Neural crest cell (in vitro differentiated cells): ENCODE results near the gene PCED1B. TPM values are rescaled to one million over a fixed set of nuclear protein-coding genes. Genes with fewer than 3 reads are reported as not detected.

Experiments used
- DNase-seq: peaks from one replicate; pipeline ENCODE4 v3.0.0; 2021; ENCODE audit warnings: low read depth, mixed read lengths, low spot score
- H3K27ac Mint-ChIP-seq: one replicate; pipeline ENCODE4 v1.8.0; 2021; ENCODE audit warnings: mild to moderate bottlenecking, mixed read lengths; ENCODE audit not compliant: unreplicated experiment
- H3K27me3 Mint-ChIP-seq: 2 replicates; pipeline ENCODE4 v1.8.0; 2021; ENCODE audit warnings: low read depth, mild to moderate bottlenecking, mixed read lengths
- H3K36me3 Mint-ChIP-seq: 2 replicates; pipeline ENCODE4 v1.8.0; 2021; ENCODE audit warnings: low read depth, mild to moderate bottlenecking, mixed read lengths
- H3K4me1 Mint-ChIP-seq: 2 replicates; pipeline ENCODE4 v1.8.0; 2021; ENCODE audit warnings: mixed read lengths
- H3K4me3 Mint-ChIP-seq: one replicate; pipeline ENCODE4 v1.8.0; 2021; ENCODE audit warnings: mild to moderate bottlenecking, mixed read lengths
- H3K9me3 Mint-ChIP-seq: 2 replicates; pipeline ENCODE4 v1.8.0; 2021; ENCODE audit warnings: mixed read lengths
- total RNA-seq: library from RNA; stranded (reverse); gene quantifications from 2 replicates; pipeline ENCODE4 v1.2.1, GENCODE V29; 2021
- TF ChIP-seq, protein P1 (sequence below): fragments of 200-600 bp; sonication (generic); conservative IDR thresholded peaks from 2 replicates; pipeline ENCODE4 v1.5.0; 2021; ENCODE audit warnings: antibody characterized with exemption, mild to moderate bottlenecking

PCED1B gene
- total RNA-seq, 1 donor from 2014 or later = 0.47 TPM

GRCh38 chr12:47184229-47184628 lies 104.8 kb downstream of the PCED1B start:
- TF ChIP-seq, protein P1, sequence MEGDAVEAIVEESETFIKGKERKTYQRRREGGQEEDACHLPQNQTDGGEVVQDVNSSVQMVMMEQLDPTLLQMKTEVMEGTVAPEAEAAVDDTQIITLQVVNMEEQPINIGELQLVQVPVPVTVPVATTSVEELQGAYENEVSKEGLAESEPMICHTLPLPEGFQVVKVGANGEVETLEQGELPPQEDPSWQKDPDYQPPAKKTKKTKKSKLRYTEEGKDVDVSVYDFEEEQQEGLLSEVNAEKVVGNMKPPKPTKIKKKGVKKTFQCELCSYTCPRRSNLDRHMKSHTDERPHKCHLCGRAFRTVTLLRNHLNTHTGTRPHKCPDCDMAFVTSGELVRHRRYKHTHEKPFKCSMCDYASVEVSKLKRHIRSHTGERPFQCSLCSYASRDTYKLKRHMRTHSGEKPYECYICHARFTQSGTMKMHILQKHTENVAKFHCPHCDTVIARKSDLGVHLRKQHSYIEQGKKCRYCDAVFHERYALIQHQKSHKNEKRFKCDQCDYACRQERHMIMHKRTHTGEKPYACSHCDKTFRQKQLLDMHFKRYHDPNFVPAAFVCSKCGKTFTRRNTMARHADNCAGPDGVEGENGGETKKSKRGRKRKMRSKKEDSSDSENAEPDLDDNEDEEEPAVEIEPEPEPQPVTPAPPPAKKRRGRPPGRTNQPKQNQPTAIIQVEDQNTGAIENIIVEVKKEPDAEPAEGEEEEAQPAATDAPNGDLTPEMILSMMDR = no peak
- no peak for DNase-seq
- Mint-ChIP-seq H3K4me3 (no peak overlapping the region), H3K4me1 (peaks cover 4% of the 10 kb centered on the region), H3K36me3 (no peaks in the 10 kb centered on the region), H3K27me3 (no peaks in the 10 kb centered on the region), H3K27ac (no peak overlapping the region), H3K9me3 (no peaks in the 10 kb centered on the region)

DNA sequence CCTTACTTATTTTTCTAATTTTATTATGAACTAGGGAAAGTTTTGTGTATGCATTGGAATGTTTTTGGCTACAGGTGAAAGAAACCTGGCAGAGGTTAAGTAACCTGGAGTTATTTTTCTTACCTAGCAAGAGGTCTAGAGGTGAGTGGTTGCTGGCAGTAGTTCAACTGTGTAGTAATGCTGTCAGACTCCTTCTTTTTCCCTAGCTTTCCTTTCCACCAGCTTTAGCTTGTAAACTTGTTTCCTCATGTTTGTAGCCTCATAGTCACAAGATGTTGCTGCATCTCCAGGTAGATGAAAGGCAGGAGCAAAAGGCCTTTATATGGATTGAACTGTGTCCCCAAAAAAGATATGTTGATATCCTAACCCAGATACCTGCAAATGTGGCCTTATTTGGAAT lies 105.4 kb downstream of the PCED1B start:
- no peaks in the 10 kb centered on the region for H3K36me3 Mint-ChIP-seq
- TF ChIP-seq, protein P1 = no peak
- H3K9me3 Mint-ChIP-seq = no peaks in the 10 kb centered on the region
- H3K27me3 Mint-ChIP-seq = no peaks in the 10 kb centered on the region
- peaks cover 4% of the 10 kb centered on the region for H3K4me1 Mint-ChIP-seq
- no peak overlapping the region for H3K27ac Mint-ChIP-seq
- no peak for DNase-seq
- H3K4me3 Mint-ChIP-seq = no peak overlapping the region

GRCh38 chr12:47186246-47186645 lies 106.8 kb downstream of the PCED1B start:
- DNase-seq = no peak
- Mint-ChIP-seq H3K36me3 (no peaks in the 10 kb centered on the region), H3K9me3 (no peaks in the 10 kb centered on the region), H3K27me3 (no peaks in the 10 kb centered on the region), H3K27ac (no peak overlapping the region), H3K4me1 (peaks cover 4% of the 10 kb centered on the region), H3K4me3 (no peak overlapping the region)
- TF ChIP-seq, protein P1 = no peak

- peaks cover 9% of the 10 kb centered on the region for H3K4me1 Mint-ChIP-seq
- H3K9me3 Mint-ChIP-seq = no peaks in the 10 kb centered on the region
- no peaks in the 10 kb centered on the region for H3K27me3 Mint-ChIP-seq
- H3K36me3 Mint-ChIP-seq = no peaks in the 10 kb centered on the region
- TF ChIP-seq, protein P1 = no peak
- H3K27ac Mint-ChIP-seq = no peak overlapping the region
- no peak for DNase-seq
- no peak overlapping the region for H3K4me3 Mint-ChIP-seq
These were observed 109.4 kb downstream of the PCED1B start for GRCh38 chr12:47188576-47189441.

GRCh38 chr12:47189728-47190127 lies 110.3 kb downstream of the PCED1B start:
- no peaks in the 10 kb centered on the region for H3K27me3 Mint-ChIP-seq
- H3K4me3 Mint-ChIP-seq = no peak overlapping the region
- TF ChIP-seq, protein P1 = no peak
- H3K4me1 Mint-ChIP-seq = peaks cover 15% of the 10 kb centered on the region
- DNase-seq = no peak
- no peak overlapping the region for H3K27ac Mint-ChIP-seq
- H3K9me3 Mint-ChIP-seq = no peaks in the 10 kb centered on the region
- H3K36me3 Mint-ChIP-seq = no peaks in the 10 kb centered on the region
